Upper lobe of right lung (tissue), 1 donor: Measurements from ENCODE around the gene CANT1. TPM values are rescaled to one million over a fixed set of nuclear protein-coding genes. Genes with fewer than 3 reads are reported as not detected.

Source experiments
- ATAC-seq: fragments of 200-7000 bp; cut with Tn5 transposase; one replicate; pipeline ENCODE4 v1.9.1; 2020; ENCODE audit warnings: mild to moderate bottlenecking, moderate library complexity
- DNase-seq: peaks from one replicate; pipeline ENCODE4 v3.0.0-alpha.2; 2020
- H3K27ac ChIP-seq: fragments of 200-600 bp; one replicate; pipeline ENCODE4 v1.8.0; 2022
- H3K27me3 ChIP-seq: fragments of 200-600 bp; one replicate; pipeline ENCODE4 v1.8.0; 2022; ENCODE audit warnings: mild to moderate bottlenecking
- H3K36me3 ChIP-seq: fragments of 200-600 bp; one replicate; pipeline ENCODE4 v1.8.0; 2022
- H3K4me1 ChIP-seq: fragments of 200-600 bp; one replicate; pipeline ENCODE4 v1.8.0; 2022
- H3K4me3 ChIP-seq: fragments of 200-600 bp; one replicate; pipeline ENCODE4 v1.8.0; 2022; ENCODE audit warnings: mild to moderate bottlenecking
- H3K9me3 ChIP-seq: fragments of 200-600 bp; one replicate; pipeline ENCODE4 v1.8.0; 2022
- intact Hi-C: fragments of 100-400 bp; cut with DNase I; formaldehyde crosslinking; loops from one replicate; pipeline ENCODE4 v1.11.0; 2022
- total RNA-seq: library from RNA; stranded (reverse); fragmentation: NEBNext Ultra II Directional; extraction: Animal tissue kit (Norgen Biotek cat#: 25700); gene quantifications from one replicate; pipeline ENCODE4 v1.2.1, GENCODE V29; 2021
- TF ChIP-seq, protein P1 (sequence below): fragments of 200-600 bp; IDR thresholded peaks from one replicate; pipeline ENCODE4 v1.8.0; 2022; ENCODE audit warnings: antibody characterized with exemption
- donor health status: DM: no; HTN: yes; CAD: no; lungs with severe emphysema.

The CANT1 gene
- total RNA-seq, 1 donor from 2014 or later: 59.6 TPM

DNA sequence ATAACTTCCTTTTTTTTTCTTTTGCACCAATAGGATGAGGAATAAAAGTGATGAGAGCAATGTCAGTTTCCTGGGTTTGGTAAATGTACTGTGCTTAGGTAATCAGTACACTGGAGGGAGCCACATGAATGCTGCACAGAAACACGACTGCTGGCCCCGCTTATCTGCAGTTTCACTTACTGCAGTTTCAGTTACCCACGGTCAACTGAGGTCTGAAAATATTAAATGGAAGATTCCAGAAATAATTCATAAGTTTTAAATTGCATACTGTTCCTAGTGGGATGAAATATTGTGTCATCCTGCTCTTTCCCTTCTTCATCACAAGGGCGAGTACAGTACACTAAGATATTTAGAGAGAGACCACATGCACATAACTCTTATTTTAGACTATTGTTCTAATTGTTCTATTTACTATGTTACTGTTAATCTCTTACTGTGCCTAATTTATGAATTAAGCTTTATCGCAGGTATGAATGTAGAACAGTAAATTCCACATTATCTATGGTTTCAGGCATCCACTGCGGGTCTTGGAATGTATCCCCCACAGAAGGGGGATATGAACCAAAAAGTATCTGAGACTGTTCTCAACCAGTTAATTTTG lies 23.4 kb downstream of the CANT1 start:
- TF ChIP-seq, protein P1, sequence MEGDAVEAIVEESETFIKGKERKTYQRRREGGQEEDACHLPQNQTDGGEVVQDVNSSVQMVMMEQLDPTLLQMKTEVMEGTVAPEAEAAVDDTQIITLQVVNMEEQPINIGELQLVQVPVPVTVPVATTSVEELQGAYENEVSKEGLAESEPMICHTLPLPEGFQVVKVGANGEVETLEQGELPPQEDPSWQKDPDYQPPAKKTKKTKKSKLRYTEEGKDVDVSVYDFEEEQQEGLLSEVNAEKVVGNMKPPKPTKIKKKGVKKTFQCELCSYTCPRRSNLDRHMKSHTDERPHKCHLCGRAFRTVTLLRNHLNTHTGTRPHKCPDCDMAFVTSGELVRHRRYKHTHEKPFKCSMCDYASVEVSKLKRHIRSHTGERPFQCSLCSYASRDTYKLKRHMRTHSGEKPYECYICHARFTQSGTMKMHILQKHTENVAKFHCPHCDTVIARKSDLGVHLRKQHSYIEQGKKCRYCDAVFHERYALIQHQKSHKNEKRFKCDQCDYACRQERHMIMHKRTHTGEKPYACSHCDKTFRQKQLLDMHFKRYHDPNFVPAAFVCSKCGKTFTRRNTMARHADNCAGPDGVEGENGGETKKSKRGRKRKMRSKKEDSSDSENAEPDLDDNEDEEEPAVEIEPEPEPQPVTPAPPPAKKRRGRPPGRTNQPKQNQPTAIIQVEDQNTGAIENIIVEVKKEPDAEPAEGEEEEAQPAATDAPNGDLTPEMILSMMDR: peak; percentile 44
- intact Hi-C loops: no loop called here
- Histone ChIP-seq H3K9me3 (no peaks in the 10 kb centered on the region), H3K36me3 (peaks cover 13% of the 10 kb centered on the region), H3K27me3 (no peaks in the 10 kb centered on the region), H3K27ac (peak overlapping the region; percentile 84), H3K4me3 (peak overlapping the region; percentile 44), H3K4me1 (peaks cover 20% of the 10 kb centered on the region)
- no peak for DNase-seq
- ATAC-seq: peak; percentile 84

DNA sequence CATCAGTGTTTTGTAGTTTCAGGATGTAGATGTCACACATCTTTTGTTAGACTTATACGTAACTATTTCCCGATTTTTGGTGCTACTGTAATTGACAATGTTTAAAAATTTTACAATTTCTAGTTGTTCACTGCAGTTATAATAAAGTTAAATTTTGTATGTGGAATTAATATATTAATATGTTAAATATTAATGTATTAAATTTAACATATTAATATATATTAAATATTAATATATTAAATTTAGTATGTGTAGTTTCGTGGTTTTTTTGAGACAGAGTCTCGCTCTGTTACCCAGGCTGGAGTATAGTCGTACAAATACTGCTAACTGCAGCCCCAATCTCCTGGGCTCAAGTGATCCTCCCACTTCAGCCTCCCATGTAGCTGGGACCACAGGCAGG lies 24.2 kb downstream of the CANT1 start:
- TF ChIP-seq, protein P1: no peak
- H3K36me3 ChIP-seq: peaks cover 6% of the 10 kb centered on the region
- H3K9me3 ChIP-seq: no peaks in the 10 kb centered on the region
- H3K27ac ChIP-seq: peak overlapping the region; percentile 84
- intact Hi-C loops: no loop called here
- ATAC-seq: no peak
- H3K27me3 ChIP-seq: no peaks in the 10 kb centered on the region
- DNase-seq: no peak
- no peak overlapping the region for H3K4me3 ChIP-seq
- peaks cover 20% of the 10 kb centered on the region for H3K4me1 ChIP-seq

DNA sequence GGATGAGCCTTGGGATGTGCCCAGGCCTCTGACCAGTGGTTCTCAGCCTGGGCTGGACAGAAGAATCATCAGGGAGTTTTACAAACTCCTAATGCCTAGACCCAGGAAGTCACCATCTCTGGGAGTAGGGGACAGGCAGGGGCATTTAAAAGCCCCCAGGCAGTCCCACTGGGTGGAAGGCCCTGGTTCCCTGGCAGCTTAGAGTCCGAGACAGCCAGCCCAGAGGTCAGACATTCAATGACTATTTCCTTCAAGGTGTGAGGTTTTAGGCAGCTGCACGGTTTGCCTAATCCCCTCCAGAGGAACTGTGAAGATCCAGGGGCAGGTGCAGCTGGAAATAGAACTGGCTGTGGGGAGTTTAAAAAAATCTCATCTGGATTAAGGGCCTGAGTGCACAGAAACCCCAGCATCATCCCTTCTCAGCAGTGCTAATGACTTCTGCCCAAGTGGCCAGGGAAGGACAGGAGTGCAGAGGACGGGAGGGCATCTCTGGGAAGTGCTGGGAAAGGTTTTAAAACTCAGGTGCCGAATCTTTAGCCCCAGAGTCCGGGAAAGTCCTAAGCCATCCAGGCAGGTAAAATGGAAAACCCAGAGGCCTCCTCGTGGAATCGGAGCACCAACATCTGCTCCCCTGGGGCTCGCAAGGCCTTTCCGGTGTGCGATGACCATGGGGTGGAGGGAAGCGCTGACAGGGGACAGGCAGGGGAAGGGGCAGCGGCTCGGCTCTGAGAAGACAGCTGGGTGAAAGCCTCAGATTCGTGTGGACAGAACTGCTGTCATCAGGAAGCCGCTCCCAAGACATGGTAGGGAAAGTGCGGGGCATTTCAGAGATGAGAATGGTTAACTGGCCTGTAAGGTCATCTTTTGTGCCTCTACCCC lies 28.3 kb downstream of the CANT1 start:
- Histone ChIP-seq H3K36me3 (no peaks in the 10 kb centered on the region), H3K9me3 (no peaks in the 10 kb centered on the region), H3K27me3 (no peaks in the 10 kb centered on the region), H3K4me3 (no peak overlapping the region), H3K4me1 (peaks cover 29% of the 10 kb centered on the region), H3K27ac (no peak overlapping the region)
- no peak for ATAC-seq
- intact Hi-C loops: no loop called here
- DNase-seq: no peak
- TF ChIP-seq, protein P1: no peak

DNA sequence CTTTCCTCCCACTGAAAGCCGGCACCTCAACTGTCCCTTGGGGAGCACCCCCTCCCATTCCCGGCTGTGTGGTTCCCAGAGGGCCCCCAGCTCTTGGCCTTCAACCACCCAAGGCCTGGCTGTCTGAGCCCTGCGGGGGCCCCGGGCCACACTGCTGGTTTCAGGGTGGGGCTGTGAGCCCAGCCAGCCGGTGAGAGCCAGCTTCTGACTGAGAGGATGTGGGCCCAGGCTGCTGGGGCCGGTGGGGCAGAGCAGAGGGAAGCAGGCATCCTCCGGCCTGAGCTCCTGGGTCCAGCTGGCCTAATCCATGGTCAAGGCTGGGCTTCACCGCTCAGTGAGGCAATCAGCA lies 29.0 kb downstream of the CANT1 start:
- H3K36me3 ChIP-seq: no peaks in the 10 kb centered on the region
- peaks cover 33% of the 10 kb centered on the region for H3K4me1 ChIP-seq
- H3K4me3 ChIP-seq: no peak overlapping the region
- no peaks in the 10 kb centered on the region for H3K27me3 ChIP-seq
- H3K27ac ChIP-seq: peak overlapping the region; percentile 73
- no peak for DNase-seq
- ATAC-seq: no peak
- intact Hi-C loops: no loop called here
- no peaks in the 10 kb centered on the region for H3K9me3 ChIP-seq
- TF ChIP-seq, protein P1: no peak

DNA sequence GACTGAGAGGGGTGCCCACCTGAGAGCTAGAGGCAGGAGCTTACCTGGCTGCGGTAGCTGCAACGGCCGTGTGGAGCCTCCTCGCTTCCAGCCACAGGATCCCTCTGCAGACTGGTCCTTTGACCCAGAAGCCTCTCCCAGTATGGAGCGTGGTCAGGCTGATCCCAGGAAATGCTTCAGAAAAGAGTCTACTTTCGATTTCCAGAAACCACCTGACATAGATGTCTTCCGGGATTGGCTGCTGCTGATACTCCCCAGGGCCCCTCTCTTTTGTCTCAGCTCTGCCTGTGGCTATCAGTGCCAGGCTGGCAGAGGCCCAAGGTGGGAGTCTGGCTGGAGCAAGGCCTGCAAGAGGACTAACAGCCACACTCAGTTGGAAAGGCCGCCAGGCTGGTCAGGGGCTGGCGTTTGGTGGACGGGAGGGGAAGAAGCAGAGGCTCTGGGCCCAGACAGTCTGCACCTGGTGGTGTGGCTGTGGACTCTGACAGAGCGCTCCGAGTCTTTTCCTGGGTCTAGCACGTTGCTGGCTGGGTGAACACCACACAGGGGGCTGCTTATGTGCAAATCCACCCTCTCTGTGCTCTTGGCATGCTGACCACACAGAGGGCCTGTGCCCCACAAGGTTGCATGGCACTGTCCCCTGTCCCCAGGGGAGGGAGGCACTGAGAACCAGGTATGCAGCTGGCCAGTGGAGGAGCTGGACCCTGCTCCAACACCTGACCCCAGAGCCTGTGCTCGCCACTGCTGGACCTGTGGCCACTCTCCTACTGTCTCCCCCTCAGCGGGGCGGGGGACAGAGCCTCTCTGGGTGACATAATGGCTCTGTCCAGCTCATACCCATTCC lies 29.6 kb downstream of the CANT1 start, which contains the start of gene LGALS3BP:
Gene LGALS3BP, minus strand, starts transcription at position 144 of the 844 bp plus-strand sequence. CDS start 2,732 bp downstream, outside the sequence.
- TF ChIP-seq, protein P1: no peak
- ATAC-seq (peak; percentile 87), DNase-seq (peak; percentile 87)
- Histone ChIP-seq H3K4me1 (peaks cover 34% of the 10 kb centered on the region), H3K27ac (peak within 1 kb of the TSS; percentile 73), H3K36me3 (no peaks in the 10 kb centered on the region), H3K27me3 (no peaks in the 10 kb centered on the region), H3K9me3 (no peaks in the 10 kb centered on the region), H3K4me3 (peak within 1 kb of the TSS; percentile 45)
- intact Hi-C loops: no loop called here
